Epithelial cell of esophagus (primary cell): Measurements from ENCODE around the gene SAFB2.
"Not testable (repeated sequence)": the region's sequence is repeated elsewhere in the genome, so short reads cannot be mapped to it uniquely, and the experiment has no call there.

Experiments used
- DNase-seq: peaks from one replicate; pipeline ENCODE4 v3.0.0; 2010; ENCODE audit warnings: low read depth
- H3K4me3 ChIP-seq: 2 replicates; pipeline ENCODE4 v1.5.1; 2011; ENCODE audit warnings: mild to moderate bottlenecking, low read length, control low read depth
- TF ChIP-seq, protein P1 (sequence below): IDR thresholded peaks from 2 replicates; pipeline ENCODE4 v1.5.1; 2011; ENCODE audit warnings: low read depth, mild to moderate bottlenecking, low read length, control low read depth, inconsistent platforms; ENCODE audit not compliant: insufficient read depth; ENCODE audit errors: missing control alignments

SAFB2 gene

DNA sequence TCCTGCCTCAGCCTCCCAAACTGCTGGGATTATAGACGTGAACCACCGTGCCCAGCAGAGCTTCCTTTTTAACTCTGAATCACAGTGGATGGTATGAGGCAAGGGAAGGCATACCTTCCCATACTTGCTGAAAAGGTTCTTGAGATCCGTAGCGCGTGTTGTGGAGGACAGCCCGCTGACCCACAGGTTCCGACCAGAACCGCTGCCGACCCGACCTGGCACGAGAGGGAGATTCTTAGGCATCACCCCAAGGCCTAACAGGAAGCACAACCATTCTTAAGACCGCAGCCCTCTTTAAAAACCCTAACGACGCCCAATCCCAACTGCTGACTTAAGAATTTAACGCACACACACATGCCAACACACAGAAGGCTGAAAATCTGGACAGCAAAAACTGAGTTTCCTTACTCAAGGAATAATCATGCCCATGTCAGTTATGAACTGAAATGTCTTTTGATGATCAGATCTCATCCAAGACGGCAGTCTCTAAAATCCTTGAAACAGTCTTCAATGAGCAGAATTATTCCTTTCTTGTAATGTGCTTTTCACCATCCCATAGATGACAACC, 12.6 kb downstream of the SAFB2 start:
- no peak for DNase-seq

DNA sequence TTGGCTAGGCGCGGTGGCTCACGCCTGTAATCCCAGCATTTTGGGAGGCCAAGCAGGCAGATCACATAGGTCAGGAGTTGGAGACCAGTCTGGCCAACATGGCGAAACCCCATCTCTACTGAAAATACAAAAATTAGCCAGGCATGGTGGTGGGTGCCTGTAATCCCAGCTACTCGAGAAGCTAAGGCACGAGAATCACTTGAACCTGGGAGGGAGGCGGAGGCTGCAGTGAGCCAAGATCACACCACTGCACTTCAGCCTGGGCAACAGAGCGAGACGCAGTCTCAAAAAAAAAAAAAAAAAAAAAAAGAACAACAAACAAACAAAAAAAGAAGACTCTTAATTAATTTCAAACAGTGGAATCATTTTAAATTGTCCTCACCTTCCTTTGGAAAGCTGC, 13.8 kb downstream of the SAFB2 start:
- DNase-seq, H3K4me3 ChIP-seq: not testable (repeated sequence)

More for the DNA sequence above, 12.6 kb downstream of the SAFB2 start:
- no peak overlapping the region for H3K4me3 ChIP-seq
- TF ChIP-seq, protein P1, sequence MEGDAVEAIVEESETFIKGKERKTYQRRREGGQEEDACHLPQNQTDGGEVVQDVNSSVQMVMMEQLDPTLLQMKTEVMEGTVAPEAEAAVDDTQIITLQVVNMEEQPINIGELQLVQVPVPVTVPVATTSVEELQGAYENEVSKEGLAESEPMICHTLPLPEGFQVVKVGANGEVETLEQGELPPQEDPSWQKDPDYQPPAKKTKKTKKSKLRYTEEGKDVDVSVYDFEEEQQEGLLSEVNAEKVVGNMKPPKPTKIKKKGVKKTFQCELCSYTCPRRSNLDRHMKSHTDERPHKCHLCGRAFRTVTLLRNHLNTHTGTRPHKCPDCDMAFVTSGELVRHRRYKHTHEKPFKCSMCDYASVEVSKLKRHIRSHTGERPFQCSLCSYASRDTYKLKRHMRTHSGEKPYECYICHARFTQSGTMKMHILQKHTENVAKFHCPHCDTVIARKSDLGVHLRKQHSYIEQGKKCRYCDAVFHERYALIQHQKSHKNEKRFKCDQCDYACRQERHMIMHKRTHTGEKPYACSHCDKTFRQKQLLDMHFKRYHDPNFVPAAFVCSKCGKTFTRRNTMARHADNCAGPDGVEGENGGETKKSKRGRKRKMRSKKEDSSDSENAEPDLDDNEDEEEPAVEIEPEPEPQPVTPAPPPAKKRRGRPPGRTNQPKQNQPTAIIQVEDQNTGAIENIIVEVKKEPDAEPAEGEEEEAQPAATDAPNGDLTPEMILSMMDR, result no peak

DNA sequence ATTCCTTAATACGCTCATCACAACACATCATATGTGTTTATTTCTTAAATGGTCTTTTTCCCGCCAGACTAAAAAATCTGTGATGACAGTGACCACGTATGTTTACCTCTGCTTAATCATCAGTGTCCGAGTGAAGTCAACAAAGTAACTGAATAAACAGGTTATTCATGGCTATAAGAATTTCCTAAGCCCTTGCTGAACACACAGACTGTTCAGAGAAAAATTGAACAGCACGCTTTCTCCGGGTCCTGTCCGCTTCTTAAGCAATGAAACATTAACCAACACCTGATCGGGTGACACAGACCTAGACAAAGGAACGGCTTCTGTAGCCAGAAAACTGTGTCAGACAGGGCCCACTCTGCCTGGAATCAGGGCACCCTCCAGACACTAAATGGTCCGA, 14.3 kb downstream of the SAFB2 start:
- TF ChIP-seq, protein P1, result no peak
- no peak for DNase-seq
- H3K4me3 ChIP-seq, result no peak overlapping the region

DNA sequence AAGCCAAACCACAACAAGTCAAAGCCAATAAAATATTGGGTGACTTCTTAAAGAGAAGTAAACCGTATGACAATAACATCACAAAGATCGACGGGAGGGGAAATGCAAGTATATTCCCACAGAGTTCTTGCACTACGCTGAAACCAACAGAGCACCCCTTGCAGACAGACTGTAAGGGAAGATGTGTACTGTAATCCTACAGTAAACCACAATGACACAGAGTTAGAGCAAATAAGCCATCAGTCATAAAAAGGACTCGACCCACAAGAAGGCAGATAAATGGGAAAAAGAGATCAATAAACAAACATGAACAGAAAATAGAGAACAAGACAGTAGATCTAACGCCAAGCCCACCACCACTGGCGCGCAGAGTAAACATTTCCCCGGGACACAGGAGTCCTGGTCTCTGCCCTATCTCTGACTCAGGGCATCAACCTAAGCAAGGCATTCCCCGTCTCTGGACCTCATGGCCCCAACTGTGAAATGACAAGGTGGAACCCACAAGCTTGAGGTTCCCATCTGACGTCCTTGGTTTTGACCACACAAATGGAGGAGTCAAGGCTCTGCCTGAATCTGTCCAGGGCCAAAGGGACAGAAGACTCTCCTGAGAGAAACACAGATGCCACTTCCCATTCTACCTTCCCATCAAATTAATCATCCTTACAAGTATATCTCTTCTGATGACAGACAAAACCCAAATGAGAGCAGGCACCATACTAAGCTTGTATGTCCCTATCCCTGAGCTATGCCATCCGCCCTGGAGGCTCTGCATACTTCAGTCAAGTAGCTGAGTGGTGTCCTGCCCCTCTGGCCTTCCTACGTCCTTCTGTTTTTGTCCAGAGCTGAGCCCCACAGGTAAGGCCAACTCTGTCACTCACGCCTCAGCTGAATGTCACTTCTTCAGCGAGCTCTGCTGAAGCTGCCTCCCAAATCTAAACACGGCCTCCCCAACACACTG, 15.0 kb downstream of the SAFB2 start:
- no peak overlapping the region for H3K4me3 ChIP-seq
- TF ChIP-seq, protein P1, result no peak
- no peak for DNase-seq

DNA sequence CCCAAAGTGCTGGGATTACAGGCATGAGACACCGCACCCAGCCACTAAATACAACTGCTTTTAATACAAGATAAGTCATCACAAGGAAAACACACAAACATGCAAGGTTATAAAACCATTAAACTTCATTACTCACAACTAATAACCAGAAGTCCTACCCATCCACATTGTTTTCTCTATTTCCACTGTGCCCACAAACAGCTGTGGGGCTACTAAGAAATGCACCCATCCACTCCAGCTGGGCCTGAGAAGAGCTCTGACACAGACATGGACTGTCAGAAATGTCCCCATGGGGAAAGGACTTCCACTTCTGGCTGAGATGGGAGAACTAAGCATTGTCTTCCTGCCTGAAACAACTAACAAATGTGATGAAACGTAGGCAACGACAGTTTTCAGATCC, 17.2 kb downstream of the SAFB2 start:
- TF ChIP-seq, protein P1, result no peak
- no peak overlapping the region for H3K4me3 ChIP-seq
- no peak for DNase-seq

DNA sequence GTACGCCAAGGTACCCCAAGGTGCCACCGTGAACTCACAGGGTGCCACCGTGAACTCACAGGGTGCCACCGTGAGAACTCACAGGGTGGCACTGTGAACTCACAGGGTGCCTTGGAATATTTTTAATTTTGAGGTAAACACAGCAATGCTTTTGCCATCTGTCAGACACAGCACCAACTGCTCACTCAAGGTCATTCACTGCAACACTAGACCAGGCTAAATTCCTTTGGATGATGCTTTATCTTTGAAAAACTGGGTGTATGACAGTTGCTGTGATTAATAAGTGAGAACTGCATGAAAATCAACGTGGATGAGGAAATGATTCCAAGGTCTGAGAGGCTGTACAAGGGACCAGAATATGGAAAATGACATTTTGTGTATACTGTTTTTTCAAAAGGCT, 18.9 kb downstream of the SAFB2 start:
- TF ChIP-seq, protein P1, result no peak
- DNase-seq, result no peak
- H3K4me3 ChIP-seq, result no peak overlapping the region

DNA sequence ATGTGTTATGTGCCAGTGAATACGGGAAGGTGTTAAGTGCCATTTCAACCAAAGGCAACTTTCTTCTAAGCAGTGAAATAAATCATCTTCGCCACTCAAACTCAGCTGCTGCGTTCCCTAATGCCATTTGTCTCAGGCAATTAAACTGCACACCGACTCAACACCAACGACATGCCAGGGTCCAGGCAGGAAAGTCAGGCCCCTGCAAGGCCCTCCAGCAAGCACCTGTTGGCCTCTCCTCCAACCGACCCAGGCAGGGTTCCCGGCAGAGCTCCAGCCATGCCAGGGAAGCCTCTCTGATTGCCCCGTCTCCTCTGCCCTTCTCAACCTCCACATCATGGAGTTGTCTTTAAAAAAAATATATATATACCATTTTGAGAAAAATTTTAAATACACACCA, 21.8 kb downstream of the SAFB2 start:
- TF ChIP-seq, protein P1, result no peak
- no peak for DNase-seq
- no peak overlapping the region for H3K4me3 ChIP-seq
